GM20000 (cell line): ENCODE results near the gene AIFM2.

ENCODE experiments used
- DNase-seq: peaks from one replicate; pipeline ENCODE4 v3.0.0; 2012; ENCODE audit warnings: low spot score
- CTCF ChIP-seq: IDR thresholded peaks from 2 replicates; pipeline ENCODE4 v1.5.1; 2012; ENCODE audit warnings: mild to moderate bottlenecking, control low read depth; ENCODE audit errors: extremely low read depth, missing control alignments

AIFM2 gene

GRCh38 chr10:70066190-70066589, 66.4 kb downstream of the AIFM2 start:
- no peak for DNase-seq
- no peak for TF ChIP-seq CTCF

GRCh38 chr10:70064486-70064885, 68.1 kb downstream of the AIFM2 start:
- TF ChIP-seq CTCF = no peak
- DNase-seq = no peak

GRCh38 chr10:70063418-70064098, 69.1 kb downstream of the AIFM2 start:
- TF ChIP-seq CTCF = no peak
- DNase-seq = no peak
